SH-SY5Y (cell line): ENCODE data around the gene WBP1L.

Source experiments
- GATA2 ChIP-seq: IDR thresholded peaks from 2 replicates; pipeline ENCODE4 v1.6.1; 2011; ENCODE audit warnings: mild to moderate bottlenecking, low read depth, low read length
- GATA3 ChIP-seq: IDR thresholded peaks from 2 replicates; pipeline ENCODE4 v1.6.1; 2011; ENCODE audit warnings: low read depth, mild to moderate bottlenecking, low read length, moderate library complexity

DNA sequence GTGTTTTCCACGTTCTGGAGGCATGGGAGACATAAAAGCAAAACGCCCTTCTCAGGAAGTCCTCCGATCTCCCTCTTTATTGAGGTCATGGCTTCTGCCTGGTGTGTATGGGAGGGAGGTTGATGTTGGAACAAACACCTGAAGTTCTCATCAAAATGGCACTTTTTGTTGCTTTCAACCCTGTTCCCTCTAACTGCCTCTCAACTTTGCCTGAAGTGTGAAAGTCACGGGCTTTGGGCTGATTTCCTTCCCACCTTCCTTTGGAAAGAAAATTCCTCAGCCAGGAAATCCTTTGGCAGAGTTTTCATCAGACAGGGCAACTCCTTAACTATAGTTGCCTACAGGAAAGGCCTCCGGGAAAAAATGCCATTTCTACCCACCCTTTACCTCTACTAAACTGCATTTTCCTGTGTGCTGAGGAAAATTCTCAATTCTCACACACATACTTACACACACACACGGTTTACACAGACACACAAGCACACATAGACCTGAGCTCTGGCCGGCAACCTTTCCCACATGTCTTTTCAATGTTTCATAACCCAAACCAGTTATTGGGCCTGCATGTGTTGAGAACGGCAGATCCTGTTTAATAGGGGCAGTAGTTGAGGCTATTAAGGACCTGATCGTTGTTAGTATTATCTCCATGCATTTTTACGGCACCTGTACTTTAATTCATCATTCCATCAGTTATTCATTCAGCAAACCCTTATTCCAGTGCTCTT lies 57.0 kb downstream of the WBP1L start:
- TF ChIP-seq GATA2 = no peak
- no peak for TF ChIP-seq GATA3
